ENCODE results near the gene ANKS3.
"Not testable (repeated sequence)": the region's sequence is repeated elsewhere in the genome, so short reads cannot be mapped to it uniquely, and the experiment has no call there.

ANKS3 gene

GRCh38 chr16:4746215-4746614 is 12.1 kb upstream of the ANKS3 start:
- H3K36me3 ChIP-seq (ENCODE audit: control insufficient read depth in 5 of 5, insufficient read depth in 5 of 5, low read length in 5 of 5), result peaks cover 0 to 21% (median 13%) of the 10 kb centered on the region in 5 donors
- peaks cover 0 to 20% (median 18%) of the 10 kb centered on the region in 5 donors for H3K4me1 ChIP-seq (ENCODE audit: control insufficient read depth in 5 of 5, insufficient read depth in 5 of 5, low read length in 5 of 5)
- no peak overlapping the region for H3K4me3 ChIP-seq (ENCODE audit: low read depth in 1 of 5, low read length in 5 of 5)
- no peaks in the 10 kb centered on the region for H3K9me3 ChIP-seq (ENCODE audit: control insufficient read depth in 5 of 5, low read length in 5 of 5)
- peaks cover 0 to 7% (median 4%) of the 10 kb centered on the region in 5 donors for H3K27me3 ChIP-seq (ENCODE audit: control insufficient read depth in 5 of 5, insufficient read depth in 4 of 5, low read length in 5 of 5)
- no peak overlapping the region for H3K27ac ChIP-seq (ENCODE audit: low read depth, low read length)
- H3K9ac ChIP-seq (ENCODE audit: low read length in 5 of 5), result no peak overlapping the region

GRCh38 chr16:4745274-4745569 is 11.2 kb upstream of the ANKS3 start:
- no peaks in the 10 kb centered on the region for H3K9me3 ChIP-seq (ENCODE audit: control insufficient read depth in 5 of 5, low read length in 5 of 5)
- H3K4me3 ChIP-seq (ENCODE audit: low read depth in 1 of 5, low read length in 5 of 5), result no peak overlapping the region
- H3K36me3 ChIP-seq (ENCODE audit: control insufficient read depth in 5 of 5, insufficient read depth in 5 of 5, low read length in 5 of 5), result peaks cover 0 to 12% (median 8%) of the 10 kb centered on the region in 5 donors
- no peak overlapping the region for H3K27ac ChIP-seq (ENCODE audit: low read depth, low read length)
- peaks cover 0 to 9% (median 4%) of the 10 kb centered on the region in 5 donors for H3K27me3 ChIP-seq (ENCODE audit: control insufficient read depth in 5 of 5, insufficient read depth in 4 of 5, low read length in 5 of 5)
- H3K9ac ChIP-seq (ENCODE audit: low read length in 5 of 5), result no peak overlapping the region
- H3K4me1 ChIP-seq (ENCODE audit: control insufficient read depth in 5 of 5, insufficient read depth in 5 of 5, low read length in 5 of 5), result peaks cover 0 to 20% (median 18%) of the 10 kb centered on the region in 5 donors

- Histone ChIP-seq H3K27me3 (ENCODE audit: control insufficient read depth in 5 of 5, insufficient read depth in 4 of 5, low read length in 5 of 5) (peaks cover 0 to 10% (median 4%) of the 10 kb centered on the region in 5 donors), H3K4me3 (ENCODE audit: low read depth in 1 of 5, low read length in 5 of 5) (no peak overlapping the region), H3K9me3 (ENCODE audit: control insufficient read depth in 5 of 5, low read length in 5 of 5) (no peaks in the 10 kb centered on the region), H3K9ac (ENCODE audit: low read length in 5 of 5) (no peak overlapping the region), H3K4me1 (ENCODE audit: control insufficient read depth in 5 of 5, insufficient read depth in 5 of 5, low read length in 5 of 5) (peaks cover 0 to 20% (median 18%) of the 10 kb centered on the region in 5 donors), H3K36me3 (ENCODE audit: control insufficient read depth in 5 of 5, insufficient read depth in 5 of 5, low read length in 5 of 5) (peaks cover 0 to 6% (median 3%) of the 10 kb centered on the region in 5 donors), H3K27ac (ENCODE audit: low read depth, low read length) (no peak overlapping the region)
Measured at GRCh38 chr16:4744555-4745273, 10.6 kb upstream of the ANKS3 start.

- no peaks in the 10 kb centered on the region for H3K9me3 ChIP-seq (ENCODE audit: control insufficient read depth in 5 of 5, low read length in 5 of 5)
Measured at GRCh38 chr16:4743226-4743878, 9.3 kb upstream of the ANKS3 start.

GRCh38 chr16:4738370-4738769 is 4.3 kb upstream of the ANKS3 start:
- H3K36me3 ChIP-seq (ENCODE audit: control insufficient read depth in 5 of 5, insufficient read depth in 5 of 5, low read length in 5 of 5); H3K9me3 ChIP-seq (ENCODE audit: control insufficient read depth in 5 of 5, low read length in 5 of 5); H3K27ac ChIP-seq (ENCODE audit: low read depth, low read length); H3K4me3 ChIP-seq (ENCODE audit: low read depth in 1 of 5, low read length in 5 of 5); H3K9ac ChIP-seq (ENCODE audit: low read length in 5 of 5): not testable (repeated sequence)
- peaks cover 0 to 22% (median 19%) of the 10 kb centered on the region in 5 donors for H3K4me1 ChIP-seq (ENCODE audit: control insufficient read depth in 5 of 5, insufficient read depth in 5 of 5, low read length in 5 of 5)
- peaks cover 4 to 10% (median 7%) of the 10 kb centered on the region in 5 donors for H3K27me3 ChIP-seq (ENCODE audit: control insufficient read depth in 5 of 5, insufficient read depth in 4 of 5, low read length in 5 of 5)

More at GRCh38 chr16:4743226-4743878, 9.3 kb upstream of the ANKS3 start:
- H3K27me3 ChIP-seq (ENCODE audit: control insufficient read depth in 5 of 5, insufficient read depth in 4 of 5, low read length in 5 of 5), result peaks cover 0 to 10% (median 4%) of the 10 kb centered on the region in 5 donors
- peak overlapping the region in 1 of 5 donors; percentile 38 for H3K4me3 ChIP-seq (ENCODE audit: low read depth in 1 of 5, low read length in 5 of 5)
- peaks cover 0 to 20% (median 18%) of the 10 kb centered on the region in 5 donors for H3K4me1 ChIP-seq (ENCODE audit: control insufficient read depth in 5 of 5, insufficient read depth in 5 of 5, low read length in 5 of 5)
- H3K36me3 ChIP-seq (ENCODE audit: control insufficient read depth in 5 of 5, insufficient read depth in 5 of 5, low read length in 5 of 5), result peaks cover 0 to 2% (median 0%) of the 10 kb centered on the region in 5 donors
- no peak overlapping the region for H3K27ac ChIP-seq (ENCODE audit: low read depth, low read length)
- H3K9ac ChIP-seq (ENCODE audit: low read length in 5 of 5), result no peak overlapping the region

GRCh38 chr16:4737545-4737944 is 3.5 kb upstream of the ANKS3 start:
- H3K9me3 ChIP-seq (ENCODE audit: control insufficient read depth in 5 of 5, low read length in 5 of 5), result no peaks in the 10 kb centered on the region

GRCh38 chr16:4736546-4736945 is 2.5 kb upstream of the ANKS3 start:
- peaks cover 0 to 7% (median 4%) of the 10 kb centered on the region in 5 donors for H3K27me3 ChIP-seq (ENCODE audit: control insufficient read depth in 5 of 5, insufficient read depth in 4 of 5, low read length in 5 of 5)
- H3K27ac ChIP-seq (ENCODE audit: low read depth, low read length), result no peak overlapping the region
- H3K9me3 ChIP-seq (ENCODE audit: control insufficient read depth in 5 of 5, low read length in 5 of 5), result no peaks in the 10 kb centered on the region
- H3K4me3 ChIP-seq (ENCODE audit: low read depth in 1 of 5, low read length in 5 of 5), result no peak overlapping the region
- H3K36me3 ChIP-seq (ENCODE audit: control insufficient read depth in 5 of 5, insufficient read depth in 5 of 5, low read length in 5 of 5), result no peaks in the 10 kb centered on the region
- peaks cover 0 to 20% (median 19%) of the 10 kb centered on the region in 5 donors for H3K4me1 ChIP-seq (ENCODE audit: control insufficient read depth in 5 of 5, insufficient read depth in 5 of 5, low read length in 5 of 5)
- H3K9ac ChIP-seq (ENCODE audit: low read length in 5 of 5), result no peak overlapping the region

More at GRCh38 chr16:4737545-4737944, 3.5 kb upstream of the ANKS3 start:
- no peak overlapping the region for H3K9ac ChIP-seq (ENCODE audit: low read length in 5 of 5)
- H3K4me1 ChIP-seq (ENCODE audit: control insufficient read depth in 5 of 5, insufficient read depth in 5 of 5, low read length in 5 of 5), result peaks cover 0 to 20% (median 19%) of the 10 kb centered on the region in 5 donors
- no peak overlapping the region for H3K4me3 ChIP-seq (ENCODE audit: low read depth in 1 of 5, low read length in 5 of 5)
- H3K36me3 ChIP-seq (ENCODE audit: control insufficient read depth in 5 of 5, insufficient read depth in 5 of 5, low read length in 5 of 5), result no peaks in the 10 kb centered on the region
- no peak overlapping the region for H3K27ac ChIP-seq (ENCODE audit: low read depth, low read length)
- H3K27me3 ChIP-seq (ENCODE audit: control insufficient read depth in 5 of 5, insufficient read depth in 4 of 5, low read length in 5 of 5), result peaks cover 0 to 7% (median 4%) of the 10 kb centered on the region in 5 donors

GRCh38 chr16:4734730-4735535 is 862 bp upstream of the ANKS3 start:
- H3K27me3 ChIP-seq (ENCODE audit: control insufficient read depth in 5 of 5, insufficient read depth in 4 of 5, low read length in 5 of 5), result peaks cover 0 to 7% (median 0%) of the 10 kb centered on the region in 5 donors
- H3K9me3 ChIP-seq (ENCODE audit: control insufficient read depth in 5 of 5, low read length in 5 of 5), result no peaks in the 10 kb centered on the region
- peaks cover 0 to 8% (median 5%) of the 10 kb centered on the region in 5 donors for H3K36me3 ChIP-seq (ENCODE audit: control insufficient read depth in 5 of 5, insufficient read depth in 5 of 5, low read length in 5 of 5)
- peak overlapping the region in 4 of 5 donors; percentile 60 to 79 (median 76) for H3K9ac ChIP-seq (ENCODE audit: low read length in 5 of 5)
- peak overlapping the region; percentile 81 to 95 (median 91) for H3K4me3 ChIP-seq (ENCODE audit: low read depth in 1 of 5, low read length in 5 of 5)
- peak overlapping the region; percentile 65 for H3K27ac ChIP-seq (ENCODE audit: low read depth, low read length)
- H3K4me1 ChIP-seq (ENCODE audit: control insufficient read depth in 5 of 5, insufficient read depth in 5 of 5, low read length in 5 of 5), result peaks cover 0 to 20% (median 19%) of the 10 kb centered on the region in 5 donors

GRCh38 chr16:4733747-4734062 is 366 bp downstream of the ANKS3 start:
- H3K9me3 ChIP-seq (ENCODE audit: control insufficient read depth in 5 of 5, low read length in 5 of 5), result no peaks in the 10 kb centered on the region
- H3K27ac ChIP-seq (ENCODE audit: low read depth, low read length), result peak overlapping the region; percentile 30
- peaks cover 0 to 7% (median 0%) of the 10 kb centered on the region in 5 donors for H3K27me3 ChIP-seq (ENCODE audit: control insufficient read depth in 5 of 5, insufficient read depth in 4 of 5, low read length in 5 of 5)
- peaks cover 0 to 18% (median 13%) of the 10 kb centered on the region in 5 donors for H3K36me3 ChIP-seq (ENCODE audit: control insufficient read depth in 5 of 5, insufficient read depth in 5 of 5, low read length in 5 of 5)
- H3K4me3 ChIP-seq (ENCODE audit: low read depth in 1 of 5, low read length in 5 of 5), result peak overlapping the region; percentile 69 to 95 (median 91)
- peak overlapping the region in 4 of 5 donors; percentile 84 to 95 (median 90) for H3K9ac ChIP-seq (ENCODE audit: low read length in 5 of 5)
- H3K4me1 ChIP-seq (ENCODE audit: control insufficient read depth in 5 of 5, insufficient read depth in 5 of 5, low read length in 5 of 5), result peaks cover 0 to 20% (median 19%) of the 10 kb centered on the region in 5 donors
